Superior temporal gyrus (tissue), 1 donor: Measurements from ENCODE around the gene GABRG3.

Experiments
- DNase-seq: peaks from one replicate; pipeline ENCODE4 v3.0.0-alpha.2; 2016; ENCODE audit errors: extremely low spot score

Gene GABRG3

GRCh38 chr15:27499191-27499590 lies 528.2 kb downstream of the GABRG3 start:
- peak; percentile 39 for DNase-seq

GRCh38 chr15:27499719-27500118 lies 528.7 kb downstream of the GABRG3 start:
- no peak for DNase-seq

- DNase-seq = no peak
These were observed 529.2 kb downstream of the GABRG3 start for GRCh38 chr15:27500206-27500605.

- no peak for DNase-seq
These were observed 535.8 kb downstream of the GABRG3 start for GRCh38 chr15:27506752-27507151.

- DNase-seq = no peak
These were observed 538.0 kb downstream of the GABRG3 start for GRCh38 chr15:27509014-27509413.

GRCh38 chr15:27512281-27513001 lies 541.5 kb downstream of the GABRG3 start:
- DNase-seq = no peak

GRCh38 chr15:27514526-27514925 lies 543.5 kb downstream of the GABRG3 start:
- DNase-seq = no peak

- DNase-seq = no peak
These were observed 556.6 kb downstream of the GABRG3 start for GRCh38 chr15:27527490-27528067.

GRCh38 chr15:27529399-27529798 lies 558.4 kb downstream of the GABRG3 start:
- DNase-seq = no peak

GRCh38 chr15:27530994-27531393 lies 560.0 kb downstream of the GABRG3 start:
- no peak for DNase-seq

GRCh38 chr15:27532358-27532757 lies 561.4 kb downstream of the GABRG3 start:
- DNase-seq = no peak

- DNase-seq = peak; percentile 17
These were observed 564.6 kb downstream of the GABRG3 start for GRCh38 chr15:27535445-27536129.

GRCh38 chr15:27538325-27538724 lies 567.3 kb downstream of the GABRG3 start:
- no peak for DNase-seq

- DNase-seq = no peak
These were observed 570.6 kb downstream of the GABRG3 start for GRCh38 chr15:27541581-27541980.

GRCh38 chr15:27545494-27546255 lies 574.7 kb downstream of the GABRG3 start:
- DNase-seq = no peak

- no peak for DNase-seq
These were observed 578.8 kb downstream of the GABRG3 start for GRCh38 chr15:27549746-27550145.

- DNase-seq = no peak
These were observed 579.7 kb downstream of the GABRG3 start for GRCh38 chr15:27550635-27551034.

GRCh38 chr15:27561816-27562215 lies 590.8 kb downstream of the GABRG3 start:
- DNase-seq = no peak

- no peak for DNase-seq
These were observed 592.9 kb downstream of the GABRG3 start for GRCh38 chr15:27563765-27564370.

GRCh38 chr15:27564656-27565055 lies 593.7 kb downstream of the GABRG3 start:
- DNase-seq = no peak

GRCh38 chr15:27570746-27571145 lies 599.8 kb downstream of the GABRG3 start:
- DNase-seq = no peak
